Measurements from ENCODE around the gene PLA2G7. TPM values are rescaled to one million over a fixed set of nuclear protein-coding genes. Genes with fewer than 3 reads are reported as not detected.

The PLA2G7 gene
- total and polyA plus RNA-seq, 10 of the 15 experiments (the other 5 are each of a cell fraction or from before 2014, with no cell fraction given), result not detected

- DNase-seq (ENCODE audit: low read depth, low spot score), result no peak
- H3K36me3 ChIP-seq (ENCODE audit: control insufficient read depth in 2 of 2, insufficient read depth in 2 of 2, low read length in 1 of 2), result no peaks in the 10 kb centered on the region
- H3K27ac ChIP-seq (ENCODE audit: control insufficient read depth, insufficient read depth), result no peak overlapping the region
- RAD21 ChIA-PET (ENCODE audit: unreplicated experiment), result no interaction called here
- H3K27me3 ChIP-seq (replicated peaks in 1 of 2; ENCODE audit: control insufficient read depth in 2 of 2, insufficient read depth in 2 of 2, low read length in 1 of 2), result peaks cover 0 to 1% of the 10 kb centered on the region in 2 experiments; a peak in 2 of 4 replicates
- no peaks in the 10 kb centered on the region for H3K79me2 ChIP-seq (ENCODE audit: control insufficient read depth, insufficient read depth, low read length)
- H3K4me2 ChIP-seq (ENCODE audit: control insufficient read depth, insufficient read depth), result no peak overlapping the region
- no peak for FAIRE-seq
- TF ChIP-seq CBX5 (IDR thresholded peaks at IDR 0.05; ENCODE audit: low read depth) (no peak), CEBPB (IDR thresholded peaks at IDR 0.05; ENCODE audit: borderline replicate concordance in 1 of 2, low read depth in 2 of 2, low read length in 2 of 2) (no peak), IKZF2 (IDR thresholded peaks at IDR 0.05) (no peak), ELK1 (IDR thresholded peaks at IDR 0.05; ENCODE audit: low read depth, low read length) (no peak), SMC3 (IDR thresholded peaks at IDR 0.05; ENCODE audit: borderline replicate concordance, low read length) (no peak), EGR1 (IDR thresholded peaks at IDR 0.05; ENCODE audit: borderline replicate concordance in 1 of 2, low read depth in 2 of 2, low read length in 2 of 2) (no peak), PML (IDR thresholded peaks at IDR 0.05; ENCODE audit: low read length) (no peak), ZNF592 (IDR thresholded peaks at IDR 0.05) (no peak), BACH1 (IDR thresholded peaks at IDR 0.05; ENCODE audit: borderline replicate concordance) (no peak), CHD1 (IDR thresholded peaks at IDR 0.05; ENCODE audit: low read depth, low read length) (no peak), MAX (IDR thresholded peaks at IDR 0.05; ENCODE audit: low read depth, low read length) (no peak), CTCF (IDR thresholded peaks at IDR 0.05 in 2 of 3, conservative IDR thresholded peaks at IDR 0.05 in 1 of 3; ENCODE audit: control insufficient read depth in 2 of 3, extremely low read depth in 1 of 3, insufficient read depth in 1 of 3, low read depth in 3 of 3, low read length in 3 of 3) (no peak), HDGF (IDR thresholded peaks at IDR 0.05) (no peak), EED (IDR thresholded peaks at IDR 0.05; ENCODE audit: low read depth) (no peak)
- H3K4me3 ChIP-seq, result no peak overlapping the region
- no peaks in the 10 kb centered on the region for H3K9me3 ChIP-seq (replicated peaks; ENCODE audit: control insufficient read depth, insufficient read depth, low read length)
- ATAC-seq, result no peak
- BruUV-seq (replicated peaks), result no TSS peak
- SMC1A ChIA-PET (ENCODE audit: uncharacterized antibody, unreplicated experiment), result no interaction called here
- intact Hi-C loops (cut with micrococcal nuclease; ENCODE audit: unreplicated experiment) (no loop called here), in situ Hi-C loops (cut with MboI) (no loop called here)
- POLR2A ChIA-PET, result no interaction called here
- H2AFZ ChIP-seq (ENCODE audit: control insufficient read depth, low read depth, low read length), result no peak overlapping the region
- 40% methylated on average over 2 of the region's 2 CpGs for WGBS (ENCODE audit: insufficient coverage, insufficient replicate concordance, low lambda C conversion rate, missing lambda C conversion rate)
- no peaks in the 10 kb centered on the region for H4K20me1 ChIP-seq (ENCODE audit: control insufficient read depth, insufficient read depth)
- CTCF ChIA-PET, result interaction anchor here (1.0 kb wide), 1 partner anchor 14 kb away, joined by 3 read pairs; no protein-coding TSS in a partner anchor
- H3K9ac ChIP-seq (ENCODE audit: control insufficient read depth, insufficient read depth, low read length), result no peak overlapping the region
- H3K4me1 ChIP-seq (ENCODE audit: control insufficient read depth, insufficient read depth, low read length), result no peaks in the 10 kb centered on the region
Measured at GRCh38 chr6:46741482-46741881, 6.3 kb upstream of the PLA2G7 start.

Data from GM12878 (cell line).